CMK (cell line): ENCODE measurements around the gene CEACAM1.
"Not testable (repeated sequence)": the region's sequence is repeated elsewhere in the genome, so short reads cannot be mapped to it uniquely, and the experiment has no call there.

Experiments
- DNase-seq: peaks from one replicate; pipeline ENCODE4 v3.0.0-alpha.2; 2010; ENCODE audit warnings: low read depth

Gene CEACAM1

DNA sequence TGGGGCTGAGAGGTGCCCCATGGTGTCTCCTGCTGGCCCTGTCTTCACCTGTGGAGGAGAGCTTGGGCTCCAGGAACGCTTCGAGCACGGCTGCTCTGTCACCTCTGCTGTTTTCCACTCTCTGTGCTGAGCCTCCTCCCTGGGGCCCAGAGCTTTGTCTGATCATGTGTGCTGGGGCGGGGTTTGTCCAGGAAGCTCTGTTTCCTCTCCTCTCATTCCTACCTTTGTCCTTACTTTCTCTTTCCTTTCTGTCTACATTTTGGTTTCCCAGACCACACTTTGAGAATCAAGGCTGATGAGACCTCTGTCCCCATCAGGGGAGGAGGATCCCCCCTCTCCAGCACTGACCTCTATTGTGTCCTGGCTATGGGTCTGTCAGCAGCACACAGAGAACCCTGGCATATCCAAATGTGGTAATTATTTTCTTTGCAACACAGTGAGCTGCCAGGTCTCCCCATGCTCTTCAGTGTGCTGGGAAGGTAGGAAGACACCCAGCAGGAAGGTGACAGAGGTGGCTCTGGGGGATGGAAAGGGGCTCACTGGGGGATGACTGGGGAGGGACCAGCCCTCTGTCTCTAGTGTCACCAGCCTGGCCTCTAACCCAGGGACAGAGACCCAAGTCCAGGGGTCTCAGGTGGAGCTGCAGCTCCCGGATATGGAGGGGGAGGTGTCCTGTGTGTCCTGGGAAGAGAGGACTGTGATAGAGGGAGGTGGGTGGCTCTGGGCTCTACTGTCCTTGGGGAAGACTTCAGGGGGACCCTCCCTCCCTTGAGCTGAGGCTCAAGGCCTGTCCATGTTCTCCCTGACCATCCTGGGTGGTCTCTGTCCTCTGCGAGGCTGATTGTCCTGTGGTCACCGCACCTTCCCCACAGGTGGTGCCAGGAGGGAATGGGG is at the start of gene CEACAM1:
CEACAM1 (minus strand) TSS at position 128 of the 894 bp plus-strand sequence; CDS start at position 21, 107 bp downstream.
- no peak for DNase-seq

DNA sequence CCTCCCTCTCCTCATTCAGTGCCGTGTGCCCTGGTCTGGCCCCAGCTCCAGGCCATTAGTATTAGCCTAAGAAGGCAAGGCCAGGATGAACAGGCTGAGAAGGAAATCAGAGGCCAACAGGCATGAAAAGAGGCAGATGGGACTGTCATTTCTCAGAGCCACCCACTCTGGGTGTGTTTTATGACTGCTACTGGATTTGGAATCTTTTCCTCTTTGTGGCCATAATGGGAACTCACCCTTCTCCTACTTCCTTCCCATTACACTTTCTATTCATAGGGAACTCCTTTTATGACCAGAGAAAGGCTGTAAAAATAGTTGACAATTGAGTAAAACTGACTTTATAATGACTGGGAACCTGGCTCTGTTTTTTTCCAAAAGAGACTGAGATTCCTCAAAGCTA is 48.7 kb upstream of the CEACAM1 start:
- no peak for DNase-seq

DNA sequence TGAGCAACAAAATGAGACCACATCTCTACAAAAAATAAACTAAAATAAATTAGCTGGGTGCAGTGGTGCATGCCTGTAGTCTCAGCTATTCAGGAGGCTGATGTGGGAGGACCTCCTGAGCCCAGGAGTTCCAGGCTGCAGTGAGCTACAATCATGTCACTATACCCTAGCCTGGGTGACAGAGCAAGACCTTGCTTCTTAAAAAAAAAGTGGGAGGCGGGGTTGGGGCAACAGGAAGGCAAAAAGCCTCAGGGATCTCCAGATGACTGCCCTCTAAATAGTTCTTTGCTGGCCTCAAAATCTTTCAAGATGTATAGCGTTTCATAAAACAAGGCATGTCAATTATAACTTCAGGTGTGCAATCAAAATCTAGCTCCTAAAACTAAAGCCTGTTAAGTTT is 48.0 kb upstream of the CEACAM1 start:
- DNase-seq = no peak

DNA sequence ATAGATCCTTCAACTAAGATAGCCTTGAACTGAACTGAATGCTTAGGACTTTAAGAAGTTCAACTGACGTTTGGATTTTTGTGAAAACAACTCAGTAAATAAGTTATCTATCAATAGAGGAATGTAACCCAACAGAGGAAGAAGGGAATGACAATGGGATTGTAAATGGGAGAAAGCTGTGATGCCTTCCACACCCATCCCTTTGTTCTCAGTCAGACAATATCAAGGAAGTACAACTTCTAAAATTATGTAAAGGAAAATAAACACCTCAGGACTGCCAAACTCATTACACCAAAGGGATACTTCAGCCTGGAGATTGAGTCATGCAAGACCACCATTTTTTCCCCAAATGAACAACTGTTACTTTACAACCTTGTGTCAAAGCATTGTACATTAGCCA is 45.4 kb upstream of the CEACAM1 start:
- no peak for DNase-seq

DNA sequence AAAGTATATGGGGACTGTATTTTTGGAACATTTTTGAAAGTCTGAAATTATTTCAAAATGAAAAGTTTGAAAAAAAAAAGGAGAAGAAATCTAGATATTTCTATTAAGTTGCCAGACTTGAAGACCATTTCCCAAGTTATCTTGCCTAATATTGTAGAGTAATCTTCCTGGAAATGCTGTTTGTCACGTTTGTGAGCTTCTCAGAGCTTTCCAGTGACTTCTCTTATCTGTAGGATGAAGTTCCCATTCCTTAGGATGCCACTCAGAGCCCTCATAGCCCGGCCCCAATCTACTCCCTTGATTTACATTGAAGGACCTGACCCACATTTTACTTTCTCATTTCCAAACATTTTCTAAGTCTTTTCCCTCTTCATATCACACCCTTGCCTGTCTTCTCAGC is 42.8 kb upstream of the CEACAM1 start:
- DNase-seq = no peak

DNA sequence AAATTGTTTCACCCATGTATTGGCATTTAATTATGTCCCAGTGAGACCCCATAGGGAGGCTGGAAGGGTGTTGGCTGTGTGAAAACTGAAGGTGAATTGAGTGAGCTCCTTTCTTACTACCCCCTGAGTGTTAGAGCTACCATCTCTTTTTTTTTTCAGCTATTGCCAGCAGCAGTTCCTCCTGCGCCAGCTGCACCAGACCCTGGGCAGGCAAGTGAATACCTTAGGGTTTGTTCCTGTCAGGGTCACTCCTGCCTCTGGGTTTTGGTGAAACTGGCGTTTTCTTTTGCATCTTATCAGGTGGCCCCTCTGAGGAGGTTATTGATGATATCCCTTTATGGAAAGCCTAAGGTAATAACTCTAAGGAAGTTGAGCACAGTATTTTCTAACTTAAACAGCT is 40.9 kb upstream of the CEACAM1 start:
- DNase-seq = no peak

DNA sequence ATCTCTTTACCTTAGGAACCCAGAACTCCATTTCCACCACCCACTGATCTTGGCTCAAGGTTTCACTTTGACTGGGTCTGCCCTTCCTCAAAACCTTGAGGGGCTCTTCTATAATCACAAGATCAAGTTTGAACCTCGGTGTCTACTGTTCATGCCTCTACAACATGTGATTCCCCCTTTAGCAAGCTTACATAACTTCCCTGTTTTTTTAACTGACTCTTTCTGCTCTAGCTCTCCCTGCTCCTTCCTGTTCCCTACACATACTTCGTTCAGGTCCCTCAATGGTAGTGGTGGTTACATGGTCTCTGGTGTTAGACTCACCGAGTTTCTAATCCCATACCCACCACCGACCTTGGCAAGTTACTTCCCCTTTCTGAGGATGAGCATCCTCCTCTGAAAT is 39.7 kb upstream of the CEACAM1 start:
- DNase-seq = no peak

DNA sequence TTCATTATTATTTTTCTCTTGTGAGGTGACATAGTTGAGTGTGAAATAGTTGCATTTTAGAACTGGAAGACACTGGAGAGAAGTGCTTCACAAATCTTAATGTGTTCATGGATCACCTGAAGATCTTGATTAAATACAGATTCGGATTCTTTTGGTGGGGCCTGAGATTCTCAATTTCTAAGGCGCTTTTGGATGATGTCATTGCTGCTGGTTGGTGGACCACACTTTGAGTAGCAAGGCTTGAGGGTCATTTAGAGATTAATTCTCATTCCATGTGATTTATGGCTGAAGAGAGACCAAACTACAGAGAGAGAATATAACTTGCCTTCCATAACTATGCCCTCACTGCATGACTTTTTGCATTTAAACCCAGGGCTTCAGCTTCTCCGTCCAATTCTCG is 39.3 kb upstream of the CEACAM1 start:
- no peak for DNase-seq

DNA sequence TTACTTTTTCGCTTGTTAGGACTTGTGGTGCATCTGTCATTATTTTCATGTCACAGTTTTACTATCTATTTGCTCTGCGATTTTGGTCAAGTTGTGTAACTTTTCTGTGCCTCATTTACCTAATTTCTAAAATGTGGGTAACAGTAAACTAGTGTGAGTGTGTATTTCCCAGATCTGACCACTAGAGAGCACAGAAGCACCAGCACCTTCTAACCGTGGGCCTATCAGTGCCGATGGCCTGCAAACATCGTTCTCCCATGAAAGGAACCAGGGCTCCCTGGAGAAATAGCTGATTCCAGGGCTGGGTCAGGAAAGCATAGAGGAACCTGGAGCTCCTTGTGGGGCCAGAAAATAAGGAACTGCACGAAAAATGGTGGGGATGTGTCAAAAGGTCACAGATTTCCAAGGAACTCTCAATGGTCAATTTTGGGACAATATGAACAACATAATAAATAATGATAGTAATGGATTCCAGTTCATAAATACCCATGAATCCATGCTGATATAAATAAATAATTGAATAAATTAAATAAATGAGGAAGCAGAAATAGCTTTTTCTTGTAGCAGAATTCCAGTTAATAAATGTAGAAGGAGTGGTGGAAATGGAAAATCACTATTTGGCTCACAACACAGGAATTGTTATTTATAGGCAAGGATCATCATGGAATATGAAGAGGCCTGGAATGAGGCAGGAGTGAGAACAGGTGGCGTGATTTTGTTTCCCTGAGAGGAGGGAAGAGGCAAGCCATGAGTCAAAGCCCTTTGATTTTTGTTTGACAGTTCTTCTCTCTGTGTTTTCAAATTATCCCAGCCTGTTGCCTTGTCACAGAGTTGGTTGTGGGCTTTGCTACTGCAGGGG is 35.3 kb upstream of the CEACAM1 start:
- DNase-seq = no peak

DNA sequence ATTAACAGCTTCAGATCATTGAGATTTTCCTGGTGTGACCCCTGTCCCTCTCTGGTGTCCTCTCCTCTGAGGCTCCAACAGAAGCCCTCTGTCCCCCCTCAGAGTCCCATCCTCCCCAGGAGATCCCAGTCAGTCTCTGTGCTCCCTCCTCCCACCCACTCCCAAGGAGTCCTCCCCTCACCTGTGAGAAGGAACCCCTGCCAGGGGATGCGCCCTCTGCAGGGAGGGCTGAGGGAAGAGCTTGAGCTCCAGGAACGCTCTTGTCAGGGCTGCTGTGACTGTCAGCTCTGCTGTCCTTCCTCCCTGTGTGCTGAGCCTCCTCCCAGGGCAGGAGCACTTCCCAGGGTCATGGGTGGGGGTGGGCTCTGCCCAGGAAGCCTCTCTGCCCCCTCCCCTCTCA is 33.2 kb upstream of the CEACAM1 start:
- DNase-seq = no peak

DNA sequence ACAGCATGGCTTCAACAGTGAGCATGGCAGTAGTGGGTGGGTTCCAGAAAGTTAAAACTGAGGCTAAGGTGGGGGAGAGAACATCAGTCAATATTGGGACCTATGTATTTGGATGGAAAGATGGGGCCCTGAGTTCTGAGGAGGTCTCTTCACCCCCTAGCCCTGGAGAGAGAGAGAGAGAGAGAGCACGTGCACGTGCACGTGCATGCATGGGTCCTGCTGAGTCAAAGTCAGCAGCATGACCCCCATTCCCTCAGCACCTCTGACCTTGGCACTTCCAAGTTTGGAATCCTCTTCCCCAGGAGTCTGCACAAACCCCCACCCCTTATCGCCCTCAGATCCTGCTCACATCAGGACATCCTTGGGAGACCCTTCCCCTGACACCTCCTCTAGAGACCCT is 32.5 kb upstream of the CEACAM1 start:
- no peak for DNase-seq

DNA sequence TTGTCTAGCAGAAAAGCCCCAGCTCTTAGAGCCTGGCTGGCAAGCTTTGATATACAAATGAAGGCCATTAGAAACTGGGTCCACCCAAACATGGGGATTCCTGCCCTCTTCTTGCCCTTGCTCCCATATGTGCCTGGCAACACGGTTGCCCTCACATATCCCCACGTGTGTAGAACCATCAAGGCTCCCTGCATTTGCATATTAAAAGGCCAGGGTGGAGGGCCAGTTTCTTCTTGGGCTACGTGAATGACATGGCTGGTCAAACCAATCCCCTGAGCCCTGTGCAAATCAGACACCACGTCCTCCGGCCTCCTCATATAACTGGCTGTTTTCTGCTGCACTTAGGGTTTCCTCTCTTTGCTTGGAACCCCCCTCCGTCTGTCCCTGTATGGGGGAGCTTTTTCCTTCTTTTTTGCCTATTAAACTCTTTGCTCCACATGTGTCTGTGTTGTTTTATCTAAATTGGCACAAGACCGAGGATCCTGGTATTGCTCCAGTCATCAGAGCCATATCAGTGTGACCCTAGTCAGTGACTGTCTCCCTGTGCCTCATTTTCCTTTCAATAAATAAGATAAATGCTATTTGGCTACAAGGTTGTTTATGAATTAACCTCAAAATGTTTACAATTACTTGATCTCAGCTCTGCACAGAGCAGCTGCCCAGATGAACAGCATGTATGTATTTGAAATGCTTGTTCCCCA is 30.3 kb upstream of the CEACAM1 start:
- no peak for DNase-seq

DNA sequence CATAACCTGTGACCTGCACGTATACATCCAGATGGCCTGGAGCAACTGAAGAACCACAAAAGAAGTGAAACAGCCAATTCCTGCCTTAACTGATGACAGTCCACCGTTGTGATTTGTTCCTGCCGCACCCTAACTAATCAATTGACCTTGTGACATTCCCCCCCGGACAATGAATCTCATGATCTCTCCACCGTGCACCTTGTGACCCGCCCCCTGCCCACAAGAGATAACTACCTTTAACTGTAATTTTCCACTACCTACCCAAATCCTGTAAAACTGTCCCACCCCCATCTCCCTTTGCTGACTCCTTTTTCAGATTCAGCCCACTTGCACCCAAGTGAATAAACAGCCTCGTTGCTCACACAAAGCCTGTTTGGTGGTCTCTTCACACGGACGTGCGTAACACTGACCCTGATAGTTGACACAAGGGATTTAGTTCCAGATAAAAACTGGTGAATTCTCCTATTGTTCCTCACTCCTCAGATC is 29.1 kb upstream of the CEACAM1 start:
- DNase-seq = not testable (repeated sequence)

DNA sequence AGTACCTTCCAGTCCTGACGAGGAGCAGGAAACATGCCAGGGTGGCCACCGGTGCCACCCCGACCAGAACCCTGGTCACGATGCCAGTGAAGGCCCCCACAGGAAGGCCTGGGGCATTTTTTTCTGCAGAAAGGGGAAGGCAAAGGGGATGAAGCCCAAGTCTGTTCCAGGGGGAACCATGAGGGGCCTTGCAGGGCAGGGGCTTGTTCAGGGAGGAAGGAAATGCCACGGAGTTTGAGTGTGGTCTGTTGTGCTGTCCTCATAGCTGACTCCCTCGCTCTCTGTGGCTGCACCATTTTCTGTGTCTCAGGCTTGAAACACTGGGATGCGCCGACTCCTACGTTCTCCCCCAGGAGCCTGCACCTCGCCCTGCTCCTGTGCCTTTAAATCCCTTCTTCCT is 27.5 kb upstream of the CEACAM1 start:
- DNase-seq = no peak

DNA sequence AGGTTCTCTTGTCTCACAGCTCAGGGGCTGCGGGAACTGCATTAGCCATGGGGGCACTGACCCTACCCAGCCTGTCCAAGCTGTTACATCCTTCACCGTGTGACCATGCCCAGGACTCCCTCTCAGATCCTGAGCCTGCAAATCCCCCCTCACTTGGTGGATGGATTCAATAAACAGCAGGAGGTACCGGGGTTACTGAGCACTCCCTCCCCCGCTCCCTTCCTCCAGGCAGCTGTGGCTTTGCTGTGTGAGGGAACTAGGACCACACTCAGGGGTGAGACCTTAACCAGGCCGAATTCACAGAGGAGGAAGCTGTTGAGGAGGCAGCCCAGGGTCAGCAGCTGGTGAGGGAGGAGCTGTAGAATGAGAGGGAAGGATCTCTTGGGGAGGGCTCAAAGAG is 27.0 kb upstream of the CEACAM1 start:
- no peak for DNase-seq

DNA sequence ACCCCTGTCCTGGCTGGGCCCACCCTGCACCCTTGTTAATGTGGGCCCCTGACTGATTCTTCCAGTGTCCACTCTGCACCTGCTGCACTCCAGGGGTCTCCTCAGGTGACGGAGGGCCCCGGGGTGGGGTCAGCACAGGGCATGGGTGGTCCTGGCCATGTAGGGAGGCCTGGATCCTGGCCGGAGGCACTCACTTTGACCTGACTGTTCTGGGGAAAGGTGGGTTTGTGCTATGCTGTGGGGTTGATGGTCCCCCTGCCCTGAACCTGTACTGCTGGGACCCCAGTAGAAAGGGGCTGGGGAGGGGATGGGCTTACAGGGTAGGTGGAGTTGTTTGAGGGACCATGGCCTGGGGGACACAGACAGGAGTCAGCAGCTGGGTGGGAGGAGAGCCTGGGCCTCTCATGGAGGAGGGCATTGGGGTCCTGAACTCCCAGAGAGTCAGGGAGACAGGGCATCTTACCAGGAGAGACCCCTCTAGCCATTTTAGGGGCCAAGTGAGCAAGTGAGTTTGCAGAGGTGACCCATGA is 25.8 kb upstream of the CEACAM1 start:
- no peak for DNase-seq

DNA sequence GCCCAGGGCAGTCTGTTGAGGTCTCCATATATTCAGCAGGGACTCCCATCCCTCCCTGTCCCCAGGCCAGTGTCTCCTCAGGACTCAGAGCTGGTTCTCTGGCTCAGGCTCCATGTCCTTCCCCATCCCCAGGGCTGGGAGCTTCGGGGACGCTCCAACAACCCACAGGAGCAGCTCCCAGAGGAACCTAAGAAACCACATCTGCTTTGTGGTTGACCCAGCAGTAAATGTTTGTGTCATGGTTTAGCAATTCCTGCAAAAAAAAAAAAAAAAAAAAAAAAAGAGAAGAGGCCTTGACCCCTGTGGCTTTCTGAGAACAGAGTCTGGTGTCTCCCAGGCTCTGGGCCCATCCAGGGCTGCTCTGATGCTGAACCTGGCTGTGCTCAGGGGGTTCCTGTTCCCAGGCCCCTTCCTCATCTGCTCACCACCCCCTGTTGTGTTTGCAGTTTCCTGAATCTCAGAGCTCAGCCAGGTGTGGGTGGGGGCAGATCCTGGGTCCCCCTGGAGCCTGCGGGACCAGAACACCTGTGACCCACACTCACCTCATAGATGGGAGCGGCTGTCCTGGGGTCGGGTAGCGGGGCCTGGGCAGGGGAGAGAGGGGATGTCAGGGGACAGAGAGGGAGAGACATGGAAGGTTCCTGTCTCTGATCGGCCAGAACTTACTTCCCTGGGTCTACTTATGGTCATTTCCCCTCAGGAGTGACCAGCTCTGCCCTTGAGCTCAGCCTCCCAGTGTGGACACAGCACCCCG is 25.2 kb upstream of the CEACAM1 start:
- no peak for DNase-seq

DNA sequence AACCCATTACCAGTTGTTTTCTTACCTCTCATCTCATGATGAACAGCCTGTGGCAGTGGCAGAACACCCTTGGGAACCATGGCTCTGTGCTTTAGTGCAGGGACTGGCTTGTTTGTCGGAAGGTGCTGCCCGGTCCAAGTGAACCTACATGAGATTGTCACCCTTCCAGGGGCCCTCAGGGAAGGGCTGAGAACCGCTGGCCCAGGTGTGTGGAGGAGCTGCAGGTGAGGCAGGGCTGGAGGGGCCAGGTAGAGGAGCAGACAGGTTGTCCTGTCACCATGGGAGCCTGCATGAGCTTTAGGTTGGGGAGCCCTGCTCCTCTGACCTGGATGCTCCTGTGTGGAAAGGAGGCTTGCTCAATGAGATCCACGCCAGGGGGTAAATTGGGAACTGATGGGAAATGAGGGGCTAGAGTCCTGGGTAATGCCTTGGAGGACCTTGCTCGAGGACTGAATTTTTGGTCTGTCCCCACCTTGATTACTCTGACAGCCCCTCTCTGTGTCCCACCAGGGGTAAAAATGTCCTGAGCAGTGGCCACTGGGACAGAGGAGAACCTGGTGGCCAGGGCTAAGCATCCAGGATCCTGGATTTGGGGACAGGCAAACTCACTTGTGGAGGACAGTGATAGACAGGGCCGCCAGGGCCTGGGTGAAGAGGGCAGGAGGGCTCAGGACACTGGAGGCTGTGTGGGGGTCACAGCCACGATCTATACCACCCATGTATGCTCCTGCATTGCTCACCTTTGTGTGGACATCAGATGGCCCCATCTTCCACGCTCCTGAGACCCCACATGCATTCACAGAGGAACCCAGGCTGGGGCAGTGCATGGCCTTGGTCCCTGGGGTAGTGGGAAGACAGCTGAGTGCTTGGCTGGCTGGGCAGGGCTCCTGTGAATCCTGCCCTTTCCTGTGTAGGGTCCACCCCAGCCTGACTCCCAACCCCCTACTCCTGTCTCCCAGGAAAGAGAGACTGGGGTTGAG is 24.1 kb upstream of the CEACAM1 start:
- DNase-seq = no peak

DNA sequence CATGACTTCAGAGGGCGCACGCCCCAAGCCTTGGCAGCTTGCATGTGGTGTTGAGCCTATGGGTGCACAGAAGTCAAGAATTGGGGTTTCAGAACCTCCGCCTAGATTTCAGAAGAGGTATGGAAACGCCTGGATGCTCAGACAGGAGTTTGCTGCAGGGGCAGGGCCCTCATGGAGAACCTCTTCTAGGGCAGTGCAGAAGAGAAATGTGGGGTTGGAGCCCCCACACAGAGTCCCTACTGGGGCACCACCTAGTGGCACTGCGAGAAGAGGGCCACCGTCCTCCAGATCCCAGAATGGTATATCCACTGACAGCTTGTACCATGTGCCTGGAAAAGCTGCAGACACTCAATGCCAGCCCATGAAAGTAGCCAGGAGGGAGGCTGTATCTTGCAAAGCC is 22.2 kb upstream of the CEACAM1 start:
- DNase-seq = not testable (repeated sequence)

DNA sequence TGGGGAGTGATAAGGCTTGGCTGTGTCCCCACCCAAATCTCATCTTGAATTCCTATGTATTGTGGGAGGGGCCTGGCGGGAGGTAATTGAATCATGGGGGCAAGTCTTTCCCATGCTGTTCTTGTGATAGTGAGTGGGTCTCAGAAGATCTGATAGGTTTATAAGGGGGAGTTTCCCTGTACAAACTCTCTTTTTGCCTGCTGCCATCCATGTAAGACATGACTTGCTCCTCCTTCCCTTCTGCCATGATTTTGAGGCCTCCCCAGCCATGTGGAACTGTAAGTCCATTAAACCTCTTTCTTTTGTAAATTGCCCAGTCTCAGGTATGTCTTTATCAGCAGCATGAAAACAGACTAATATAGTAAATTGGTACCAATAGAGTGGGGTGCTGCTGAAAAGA is 20.8 kb upstream of the CEACAM1 start:
- not testable (repeated sequence) for DNase-seq
